ENCODE data around the gene TMEM11.
"Not testable (repeated sequence)": the region's sequence is repeated elsewhere in the genome, so short reads cannot be mapped to it uniquely, and the experiment has no call there.

TMEM11 gene

DNA sequence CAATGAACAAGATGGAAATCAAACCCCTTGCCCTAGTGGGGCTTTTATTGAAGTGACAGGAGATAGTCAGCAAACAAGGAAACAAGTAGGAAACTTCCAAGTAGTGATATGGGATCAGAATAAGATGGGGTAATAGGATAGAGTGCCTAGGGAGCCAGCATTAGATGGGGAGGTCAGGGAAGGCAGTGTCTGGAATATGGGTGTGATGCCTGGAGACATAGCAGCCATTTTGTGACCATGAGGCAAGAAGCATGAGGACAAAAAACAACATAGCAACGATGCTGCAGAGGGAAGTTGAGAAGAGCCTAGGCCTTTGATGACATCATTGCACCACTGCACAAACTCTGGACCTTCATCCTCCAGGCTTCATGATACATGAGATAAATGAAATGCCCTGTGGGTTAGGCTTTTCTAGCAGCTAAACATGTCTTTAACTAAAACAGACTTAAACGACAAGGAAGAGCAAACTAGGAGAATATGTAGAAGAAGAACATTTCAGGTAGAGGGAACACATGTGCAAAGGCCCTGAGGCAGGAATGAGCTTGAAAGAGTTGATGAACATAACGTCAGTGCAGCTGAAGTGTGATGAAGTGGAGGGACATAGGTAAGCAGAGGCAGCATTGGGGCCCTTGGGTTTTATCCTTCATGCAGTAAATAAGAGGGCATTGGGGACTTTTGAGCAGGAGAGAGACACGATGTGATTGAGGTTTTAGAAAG, 18.2 kb upstream of the TMEM11 start:
- DNase-seq (ENCODE audit: low read depth): no peak
- TF ChIP-seq, protein P1, sequence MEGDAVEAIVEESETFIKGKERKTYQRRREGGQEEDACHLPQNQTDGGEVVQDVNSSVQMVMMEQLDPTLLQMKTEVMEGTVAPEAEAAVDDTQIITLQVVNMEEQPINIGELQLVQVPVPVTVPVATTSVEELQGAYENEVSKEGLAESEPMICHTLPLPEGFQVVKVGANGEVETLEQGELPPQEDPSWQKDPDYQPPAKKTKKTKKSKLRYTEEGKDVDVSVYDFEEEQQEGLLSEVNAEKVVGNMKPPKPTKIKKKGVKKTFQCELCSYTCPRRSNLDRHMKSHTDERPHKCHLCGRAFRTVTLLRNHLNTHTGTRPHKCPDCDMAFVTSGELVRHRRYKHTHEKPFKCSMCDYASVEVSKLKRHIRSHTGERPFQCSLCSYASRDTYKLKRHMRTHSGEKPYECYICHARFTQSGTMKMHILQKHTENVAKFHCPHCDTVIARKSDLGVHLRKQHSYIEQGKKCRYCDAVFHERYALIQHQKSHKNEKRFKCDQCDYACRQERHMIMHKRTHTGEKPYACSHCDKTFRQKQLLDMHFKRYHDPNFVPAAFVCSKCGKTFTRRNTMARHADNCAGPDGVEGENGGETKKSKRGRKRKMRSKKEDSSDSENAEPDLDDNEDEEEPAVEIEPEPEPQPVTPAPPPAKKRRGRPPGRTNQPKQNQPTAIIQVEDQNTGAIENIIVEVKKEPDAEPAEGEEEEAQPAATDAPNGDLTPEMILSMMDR (IDR thresholded peaks at IDR 0.05; ENCODE audit: control insufficient read depth, extremely low read depth, insufficient read depth): no peak
- H3K4me3 ChIP-seq (ENCODE audit: low read depth, low read length): no peak overlapping the region

DNA sequence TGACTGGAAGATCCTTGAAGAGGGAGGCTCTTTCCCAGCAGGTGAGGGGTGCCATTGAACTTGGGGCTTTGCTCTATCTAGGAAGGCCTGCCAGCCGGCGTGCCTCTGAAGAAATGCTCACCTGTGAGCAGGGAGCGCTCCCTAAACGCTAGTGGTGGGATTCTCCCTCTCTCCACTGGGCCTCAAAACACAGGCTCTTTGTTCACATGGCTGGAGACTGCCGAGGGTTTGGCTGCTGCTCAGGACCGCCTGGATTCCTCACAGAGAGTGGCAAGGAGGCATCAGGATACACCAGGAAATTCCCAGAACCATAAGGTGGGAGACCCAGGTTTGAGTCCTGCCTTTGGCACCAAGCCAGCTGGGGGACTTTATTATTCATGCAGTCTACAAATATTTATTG, 17.6 kb upstream of the TMEM11 start:
- DNase-seq (ENCODE audit: low read depth): no peak

DNA sequence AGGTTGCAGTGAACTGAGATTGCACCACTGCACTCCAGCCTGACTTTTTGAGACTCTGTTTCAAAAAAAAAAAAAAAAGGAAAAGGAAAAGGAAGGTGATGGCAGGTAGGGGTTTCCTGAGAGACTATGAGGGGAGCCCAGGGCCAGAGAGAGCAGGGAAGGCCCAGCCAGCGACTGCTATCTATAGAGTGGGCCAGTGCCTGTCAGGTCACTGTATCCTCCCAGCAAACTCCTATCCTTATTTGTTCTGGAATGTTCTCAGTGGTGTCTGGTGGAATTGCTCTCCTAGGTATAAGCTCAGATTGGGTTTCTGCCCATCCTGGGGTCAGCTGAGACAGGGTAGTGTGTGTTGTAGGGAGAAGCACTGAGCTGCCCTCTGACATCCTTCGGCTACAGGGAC, 14.9 kb upstream of the TMEM11 start:
- TF ChIP-seq, protein P1 (IDR thresholded peaks at IDR 0.05; ENCODE audit: control insufficient read depth, extremely low read depth, insufficient read depth): no peak
- DNase-seq (ENCODE audit: low read depth): no peak
- no peak overlapping the region for H3K4me3 ChIP-seq (ENCODE audit: low read depth, low read length)

More for the DNA sequence above, 17.6 kb upstream of the TMEM11 start:
- H3K4me3 ChIP-seq (ENCODE audit: low read depth, low read length): no peak overlapping the region
- TF ChIP-seq, protein P1 (IDR thresholded peaks at IDR 0.05; ENCODE audit: control insufficient read depth, extremely low read depth, insufficient read depth): no peak

DNA sequence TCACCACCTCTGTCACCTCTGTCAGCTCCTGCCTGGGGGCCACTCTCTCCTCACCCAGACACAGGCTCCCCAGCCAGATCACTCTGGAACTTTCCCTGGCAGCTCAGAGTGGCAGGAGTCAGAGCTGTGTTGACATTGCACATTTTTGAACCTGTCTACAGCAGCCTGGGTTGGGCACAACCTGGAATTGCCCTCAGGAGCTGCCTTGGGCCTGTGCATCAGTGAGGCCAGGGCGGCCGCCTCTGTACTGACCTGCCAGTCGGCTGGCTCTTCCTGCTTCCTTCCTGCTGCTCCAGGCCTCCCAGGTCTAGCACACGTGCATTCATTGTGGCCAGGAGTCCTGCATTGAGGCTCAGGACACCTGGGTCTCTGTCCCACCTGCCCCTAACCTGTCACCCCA, 14.2 kb upstream of the TMEM11 start:
- TF ChIP-seq, protein P1 (IDR thresholded peaks at IDR 0.05; ENCODE audit: control insufficient read depth, extremely low read depth, insufficient read depth): no peak
- DNase-seq (ENCODE audit: low read depth): no peak

DNA sequence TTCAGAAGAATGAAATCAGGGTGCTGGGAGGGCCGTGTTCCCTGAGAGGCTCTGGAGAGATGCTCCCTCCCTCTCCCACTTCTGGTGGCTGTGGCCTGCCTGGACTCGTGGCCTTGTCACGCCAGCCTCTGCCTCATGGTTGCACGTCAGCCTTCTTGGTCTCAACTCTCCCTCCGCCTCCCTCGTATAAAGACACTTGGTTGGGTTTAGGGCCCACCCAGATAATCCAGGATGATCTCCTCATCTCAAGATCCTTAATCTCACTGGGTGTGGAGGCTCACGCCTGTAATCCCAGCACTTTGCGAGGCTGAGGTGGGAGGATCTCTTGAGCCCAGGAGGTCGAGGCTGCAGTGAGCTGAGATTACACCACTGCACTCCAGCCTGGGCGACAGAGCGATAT, 13.3 kb upstream of the TMEM11 start:
- DNase-seq (ENCODE audit: low read depth); H3K4me3 ChIP-seq (ENCODE audit: low read depth, low read length): not testable (repeated sequence)

More for the DNA sequence above, 14.2 kb upstream of the TMEM11 start:
- H3K4me3 ChIP-seq (ENCODE audit: low read depth, low read length): no peak overlapping the region

DNA sequence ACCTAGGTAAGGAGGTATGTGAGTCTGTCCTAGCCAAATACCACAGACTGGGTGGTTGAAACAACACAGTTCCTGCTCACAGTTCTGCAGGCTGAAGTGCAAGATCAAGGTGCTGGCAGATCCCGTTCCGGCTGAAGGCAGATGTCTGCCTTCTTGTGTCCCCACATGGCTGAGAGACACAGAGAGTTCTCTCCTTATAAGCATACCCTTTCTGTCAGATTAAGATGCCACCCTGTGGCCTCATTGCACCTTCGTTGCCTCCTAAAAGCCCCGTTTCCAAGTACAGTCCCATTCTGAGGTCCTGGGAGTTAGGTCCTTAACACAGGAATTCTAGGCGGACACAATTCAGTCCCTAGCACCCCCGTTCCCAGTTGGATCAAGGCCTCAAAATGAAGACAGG, 9.1 kb upstream of the TMEM11 start:
- TF ChIP-seq, protein P1 (IDR thresholded peaks at IDR 0.05; ENCODE audit: control insufficient read depth, extremely low read depth, insufficient read depth): no peak
- no peak for DNase-seq (ENCODE audit: low read depth)
- no peak overlapping the region for H3K4me3 ChIP-seq (ENCODE audit: low read depth, low read length)

DNA sequence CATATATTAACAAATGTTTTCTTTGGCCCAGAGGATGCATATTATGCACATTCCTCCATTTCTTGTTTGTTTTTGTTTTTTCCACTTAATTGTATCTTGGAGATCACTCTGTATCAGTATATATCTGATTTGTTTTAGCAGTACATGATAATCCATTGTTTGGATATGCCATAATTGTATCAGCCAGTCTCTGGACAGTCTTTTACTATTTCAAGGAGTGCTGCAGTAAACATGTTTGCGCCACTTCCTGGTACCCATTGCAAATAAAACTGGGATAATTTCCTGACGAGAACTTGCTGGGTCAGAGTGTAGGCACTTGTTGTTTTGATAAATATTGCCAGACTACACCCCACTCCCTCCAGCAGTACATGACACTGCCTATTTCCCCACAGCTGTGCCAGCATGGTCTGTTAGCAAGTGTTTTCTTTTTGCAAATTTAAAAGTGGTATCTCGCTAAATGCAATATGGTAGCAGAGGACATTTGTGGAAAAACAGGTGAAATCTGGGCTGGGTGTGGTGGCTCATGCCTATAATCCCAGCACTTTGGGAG, 4.9 kb upstream of the TMEM11 start:
- TF ChIP-seq, protein P1 (IDR thresholded peaks at IDR 0.05; ENCODE audit: control insufficient read depth, extremely low read depth, insufficient read depth): no peak
- peak; percentile 98 for DNase-seq (ENCODE audit: low read depth)
- no peak overlapping the region for H3K4me3 ChIP-seq (ENCODE audit: low read depth, low read length)

Data from LNCaP clone FGC (cell line).